ENCODE measurements around the gene CEP164. TPM values are rescaled to one million over a fixed set of nuclear protein-coding genes. Genes with fewer than 3 reads are reported as not detected.

The CEP164 gene
- total RNA-seq, 1 donor from 2014 or later: 5.9 TPM

DNA sequence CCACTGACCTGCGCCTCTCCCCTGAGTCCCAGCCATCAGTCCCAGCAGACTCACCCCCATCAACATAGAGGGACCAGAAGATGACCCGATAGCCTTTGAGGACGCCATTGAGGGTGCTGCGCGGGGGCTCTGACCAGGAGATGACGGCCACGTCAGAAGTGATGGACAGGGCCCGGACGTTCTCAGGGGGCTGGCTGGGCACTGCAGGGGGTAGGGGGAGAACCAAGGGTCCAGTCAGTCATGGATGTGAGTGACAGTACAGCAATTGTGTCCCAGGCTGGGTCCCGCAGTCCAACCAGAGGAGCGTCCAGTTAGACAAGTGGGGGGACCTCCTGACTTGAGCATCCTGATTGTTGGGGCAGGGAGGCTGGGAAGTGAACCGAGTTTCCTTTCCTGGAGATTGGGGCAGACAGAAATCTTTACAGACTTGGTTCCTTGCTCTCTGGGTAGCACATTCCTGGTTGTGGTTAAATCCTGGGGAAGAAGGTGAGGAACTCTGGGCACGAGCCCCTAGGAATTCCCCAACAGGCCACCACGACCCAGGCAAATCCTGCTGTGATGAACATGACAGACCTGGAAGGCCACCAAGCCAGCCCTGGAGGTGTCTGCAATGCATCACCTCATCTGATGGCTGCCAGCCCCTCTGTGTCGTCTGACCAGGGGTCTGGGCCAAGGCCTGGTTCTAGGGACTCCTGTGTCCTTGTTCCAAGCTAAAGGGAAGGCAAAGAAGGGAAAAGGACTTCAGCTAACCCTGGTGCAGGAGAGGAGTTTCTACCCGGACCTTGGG, 133.9 kb downstream of the CEP164 start:
- intact Hi-C loops (cut with micrococcal nuclease): no loop called here
- no peak overlapping the region for H3K4me3 ChIP-seq

DNA sequence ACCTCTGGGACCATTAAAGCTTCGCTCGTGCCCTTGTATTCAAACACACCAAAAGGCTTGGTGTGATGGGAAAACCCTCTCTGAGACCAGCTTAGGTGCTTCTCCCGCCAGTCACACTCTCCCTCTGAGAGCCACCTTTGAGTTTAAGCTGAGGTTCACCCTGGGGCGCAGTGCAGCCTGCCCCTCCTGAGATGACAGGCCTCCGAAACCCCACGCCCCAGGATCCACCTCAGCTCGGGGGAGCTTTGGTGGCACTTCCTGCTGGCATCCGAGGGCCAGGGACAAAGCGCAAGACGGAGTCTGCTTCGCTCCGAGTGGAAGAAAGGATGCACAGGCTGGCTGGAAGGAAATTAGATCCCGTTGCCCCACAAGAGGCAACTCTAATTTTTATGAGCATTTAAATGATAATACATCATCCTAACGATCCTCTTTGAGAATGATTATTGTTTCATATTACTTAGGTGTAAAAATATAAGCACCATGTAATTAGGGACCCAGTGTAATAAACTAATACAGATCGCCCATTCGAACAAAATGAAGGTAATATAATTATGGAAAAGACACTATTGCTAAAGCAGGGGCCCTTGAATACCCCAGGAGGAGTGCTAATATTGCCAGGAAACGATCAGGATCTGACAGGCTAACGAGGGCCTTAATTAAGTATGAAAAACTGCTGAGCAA, 134.7 kb downstream of the CEP164 start:
- Histone ChIP-seq H3K9me3 (replicated peaks) (no peaks in the 10 kb centered on the region), H3K4me1 (no peaks in the 10 kb centered on the region), H3K27me3 (ENCODE audit: low read depth) (no peaks in the 10 kb centered on the region), H3K4me3 (no peak overlapping the region), H3K36me3 (peaks cover 8% of the 10 kb centered on the region), H3K27ac (replicated peaks) (no peak overlapping the region)
- intact Hi-C loops (cut with micrococcal nuclease): no loop called here
- DNase-seq: no peak
- TF ChIP-seq, protein P1, sequence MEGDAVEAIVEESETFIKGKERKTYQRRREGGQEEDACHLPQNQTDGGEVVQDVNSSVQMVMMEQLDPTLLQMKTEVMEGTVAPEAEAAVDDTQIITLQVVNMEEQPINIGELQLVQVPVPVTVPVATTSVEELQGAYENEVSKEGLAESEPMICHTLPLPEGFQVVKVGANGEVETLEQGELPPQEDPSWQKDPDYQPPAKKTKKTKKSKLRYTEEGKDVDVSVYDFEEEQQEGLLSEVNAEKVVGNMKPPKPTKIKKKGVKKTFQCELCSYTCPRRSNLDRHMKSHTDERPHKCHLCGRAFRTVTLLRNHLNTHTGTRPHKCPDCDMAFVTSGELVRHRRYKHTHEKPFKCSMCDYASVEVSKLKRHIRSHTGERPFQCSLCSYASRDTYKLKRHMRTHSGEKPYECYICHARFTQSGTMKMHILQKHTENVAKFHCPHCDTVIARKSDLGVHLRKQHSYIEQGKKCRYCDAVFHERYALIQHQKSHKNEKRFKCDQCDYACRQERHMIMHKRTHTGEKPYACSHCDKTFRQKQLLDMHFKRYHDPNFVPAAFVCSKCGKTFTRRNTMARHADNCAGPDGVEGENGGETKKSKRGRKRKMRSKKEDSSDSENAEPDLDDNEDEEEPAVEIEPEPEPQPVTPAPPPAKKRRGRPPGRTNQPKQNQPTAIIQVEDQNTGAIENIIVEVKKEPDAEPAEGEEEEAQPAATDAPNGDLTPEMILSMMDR (IDR thresholded peaks at IDR 0.05; ENCODE audit: borderline replicate concordance): no peak

More for the DNA sequence above, 133.9 kb downstream of the CEP164 start:
- no peaks in the 10 kb centered on the region for H3K9me3 ChIP-seq (replicated peaks)
- H3K27ac ChIP-seq (replicated peaks): no peak overlapping the region
- no peaks in the 10 kb centered on the region for H3K4me1 ChIP-seq
- H3K27me3 ChIP-seq (ENCODE audit: low read depth): no peaks in the 10 kb centered on the region
- TF ChIP-seq, protein P1 (IDR thresholded peaks at IDR 0.05; ENCODE audit: borderline replicate concordance): no peak
- no peak for DNase-seq
- peaks cover 8% of the 10 kb centered on the region for H3K36me3 ChIP-seq

DNA sequence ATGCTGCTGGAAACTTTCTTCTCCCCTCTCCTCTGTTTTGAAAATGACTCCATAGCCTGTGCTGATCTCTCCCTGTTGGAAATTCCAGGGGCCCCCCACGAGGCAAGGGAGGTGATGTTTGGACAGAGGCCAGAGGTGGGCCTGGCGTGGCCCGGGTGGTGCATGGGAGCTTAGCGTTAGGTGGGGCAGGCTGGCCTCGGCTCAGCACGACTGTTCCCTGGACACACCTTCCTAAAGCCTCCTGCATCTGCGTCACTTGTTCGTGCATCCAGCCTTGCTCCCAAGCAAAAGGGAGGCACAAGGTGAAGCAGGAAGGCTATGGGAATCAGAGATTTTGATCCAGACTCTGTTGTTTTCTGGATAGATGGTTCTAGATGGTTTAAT, 135.2 kb downstream of the CEP164 start:
- no peak overlapping the region for H3K4me3 ChIP-seq
- H3K27ac ChIP-seq (replicated peaks): no peak overlapping the region
- H3K27me3 ChIP-seq (ENCODE audit: low read depth): no peaks in the 10 kb centered on the region
- TF ChIP-seq, protein P1 (IDR thresholded peaks at IDR 0.05; ENCODE audit: borderline replicate concordance): no peak
- no peaks in the 10 kb centered on the region for H3K9me3 ChIP-seq (replicated peaks)
- DNase-seq: no peak
- H3K4me1 ChIP-seq: no peaks in the 10 kb centered on the region
- intact Hi-C loops (cut with micrococcal nuclease): no loop called here
- peaks cover 5% of the 10 kb centered on the region for H3K36me3 ChIP-seq

Other genes with a start within 250 kb of the CEP164 start
- gene SIK3, start 229.4 kb upstream of the CEP164 start, total RNA-seq: 36.3 TPM
- gene PAFAH1B2, start 183.6 kb upstream of the CEP164 start, total RNA-seq: 51.5 TPM
- 23.5 TPM for gene SIDT2, start 149.1 kb upstream of the CEP164 start, total RNA-seq
- gene TAGLN, start 128.5 kb upstream of the CEP164 start, total RNA-seq: 113 TPM
- gene PCSK7, start 95.8 kb upstream of the CEP164 start, total RNA-seq: 24.0 TPM
- gene RNF214, start 95.2 kb upstream of the CEP164 start, total RNA-seq: 21.1 TPM
- gene BACE1-AS, start 36.5 kb upstream of the CEP164 start, total RNA-seq: 10.3 TPM
- 13.8 TPM for gene BACE1, start 11.6 kb upstream of the CEP164 start, total RNA-seq

Measured in left ventricle myocardium inferior (tissue), 1 donor.